Activated CD4-positive, alpha-beta T cell treated with anti-CD3 and anti-CD28 coated beads for 1 hour (primary cell): ENCODE results near the gene PLK5.
"Not testable (repeated sequence)": the region's sequence is repeated elsewhere in the genome, so short reads cannot be mapped to it uniquely, and the experiment has no call there.

Experiments used
- DNase-seq: peaks from one replicate; pipeline ENCODE4 v3.0.0-alpha.2; 2020

PLK5 gene

DNA sequence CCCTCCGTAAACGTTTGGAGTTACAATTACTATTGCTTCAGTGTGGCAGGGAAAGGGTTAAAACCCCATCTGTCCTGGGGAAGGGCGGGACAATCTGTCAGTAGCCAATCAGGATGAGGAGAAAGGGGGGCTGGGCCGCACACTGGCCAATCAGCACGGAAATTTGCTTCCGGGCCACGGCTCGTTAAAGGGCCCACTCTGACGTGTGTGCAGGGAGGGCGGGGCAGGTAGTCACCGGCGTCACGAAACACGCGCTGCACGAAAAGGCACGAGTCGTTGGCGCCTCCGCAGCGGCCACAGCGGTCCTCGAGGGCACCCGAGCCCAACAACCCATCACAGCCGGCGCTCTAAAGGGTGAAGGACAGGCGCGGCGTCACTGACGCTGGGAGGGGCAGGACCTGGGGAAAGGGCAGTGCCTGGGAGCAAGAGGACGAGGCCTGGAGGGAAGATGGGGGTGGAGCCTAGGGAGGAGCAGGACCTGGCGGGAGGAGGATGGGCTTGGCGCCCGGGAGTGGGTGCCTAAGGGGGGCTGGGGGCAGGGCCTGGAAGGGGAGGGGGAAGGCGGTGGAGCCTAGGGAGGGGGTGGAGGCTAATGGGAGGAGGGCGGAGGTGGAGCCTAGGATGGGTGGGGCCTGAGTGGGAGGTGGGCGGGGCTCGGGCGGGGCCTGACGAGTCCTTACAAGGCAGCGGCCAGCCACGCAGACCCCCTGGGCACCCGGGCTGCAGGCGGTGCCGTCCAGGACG, 15.9 kb upstream of the PLK5 start:
- peak; percentile 88 for DNase-seq

DNA sequence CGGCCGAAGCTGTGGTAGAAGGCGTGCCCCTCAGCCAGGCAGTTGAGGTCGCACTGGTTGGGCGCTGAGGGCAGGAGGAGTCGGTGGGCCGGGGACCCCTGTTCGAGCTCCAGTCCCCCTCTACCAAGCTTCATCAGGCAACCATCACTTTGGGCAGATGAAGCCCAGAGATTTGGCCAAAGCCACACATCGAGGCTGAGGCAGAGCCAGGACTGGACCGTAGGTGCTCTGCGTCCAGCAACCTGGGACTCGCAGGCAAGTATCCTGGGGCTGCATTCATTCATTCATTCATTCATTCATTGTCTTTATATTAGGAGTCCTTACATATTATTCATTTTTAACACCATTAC, 15.4 kb upstream of the PLK5 start:
- DNase-seq, result no peak

DNA sequence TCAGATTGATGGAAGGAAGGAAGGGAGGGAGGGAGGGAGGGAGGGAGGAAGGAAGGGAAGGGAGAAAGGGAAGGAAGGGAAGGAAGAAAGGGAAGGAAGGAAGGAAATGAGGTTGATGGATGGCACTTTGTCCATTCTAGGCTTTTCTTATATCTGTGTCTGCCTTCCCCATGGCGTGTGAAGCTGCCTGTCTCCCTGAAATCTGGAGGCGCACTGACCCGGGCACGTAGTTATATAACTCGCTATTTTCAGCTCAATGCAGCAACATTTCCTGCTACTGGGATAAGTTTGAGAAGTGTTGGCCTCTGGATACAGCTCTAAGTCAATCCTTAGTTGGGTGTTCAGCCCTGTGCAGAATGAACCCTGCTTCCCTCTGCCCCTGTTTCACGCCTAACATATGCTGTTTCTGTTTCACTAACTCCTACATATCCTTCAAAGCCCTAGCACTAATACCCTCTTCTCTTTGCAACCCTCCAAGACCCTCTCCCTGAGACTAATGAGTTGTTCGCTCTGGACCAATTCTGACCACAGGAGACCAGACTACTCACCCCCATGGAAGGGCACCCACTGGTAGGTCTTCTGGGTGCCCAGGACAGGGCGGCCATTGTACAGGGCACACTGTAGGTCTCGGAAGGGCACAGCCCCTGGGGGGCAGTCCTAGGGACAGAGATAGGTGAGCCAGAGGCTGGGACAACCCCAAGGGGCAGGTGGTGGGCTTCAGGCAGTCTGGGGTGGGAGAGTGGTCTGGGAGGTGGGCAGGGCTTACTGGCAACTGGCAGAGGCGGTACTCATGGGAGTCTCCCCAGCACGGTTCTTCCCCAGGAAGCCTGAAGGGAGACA, 14.1 kb upstream of the PLK5 start:
- no peak for DNase-seq

DNA sequence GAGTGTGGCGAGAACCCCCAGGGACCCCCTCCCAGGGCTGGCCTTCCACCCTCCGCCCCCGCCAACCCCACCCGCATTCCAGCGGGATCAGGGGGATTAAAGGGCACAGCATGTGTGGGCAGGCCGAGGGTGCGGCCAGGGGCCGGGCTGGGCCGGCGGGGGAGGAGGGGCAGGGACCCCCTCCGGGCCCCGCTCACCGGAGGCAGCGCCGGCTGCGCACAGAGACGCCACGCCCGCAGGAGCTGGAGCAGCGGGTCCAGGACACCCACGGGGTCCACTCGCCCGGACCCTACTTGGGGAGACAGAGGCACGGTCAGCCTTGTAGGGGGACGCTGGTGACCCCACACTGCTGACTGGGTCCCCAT, 13.5 kb upstream of the PLK5 start:
- no peak for DNase-seq

GRCh38 chr19:1510807-1511206, 13.1 kb upstream of the PLK5 start:
- DNase-seq, result no peak

DNA sequence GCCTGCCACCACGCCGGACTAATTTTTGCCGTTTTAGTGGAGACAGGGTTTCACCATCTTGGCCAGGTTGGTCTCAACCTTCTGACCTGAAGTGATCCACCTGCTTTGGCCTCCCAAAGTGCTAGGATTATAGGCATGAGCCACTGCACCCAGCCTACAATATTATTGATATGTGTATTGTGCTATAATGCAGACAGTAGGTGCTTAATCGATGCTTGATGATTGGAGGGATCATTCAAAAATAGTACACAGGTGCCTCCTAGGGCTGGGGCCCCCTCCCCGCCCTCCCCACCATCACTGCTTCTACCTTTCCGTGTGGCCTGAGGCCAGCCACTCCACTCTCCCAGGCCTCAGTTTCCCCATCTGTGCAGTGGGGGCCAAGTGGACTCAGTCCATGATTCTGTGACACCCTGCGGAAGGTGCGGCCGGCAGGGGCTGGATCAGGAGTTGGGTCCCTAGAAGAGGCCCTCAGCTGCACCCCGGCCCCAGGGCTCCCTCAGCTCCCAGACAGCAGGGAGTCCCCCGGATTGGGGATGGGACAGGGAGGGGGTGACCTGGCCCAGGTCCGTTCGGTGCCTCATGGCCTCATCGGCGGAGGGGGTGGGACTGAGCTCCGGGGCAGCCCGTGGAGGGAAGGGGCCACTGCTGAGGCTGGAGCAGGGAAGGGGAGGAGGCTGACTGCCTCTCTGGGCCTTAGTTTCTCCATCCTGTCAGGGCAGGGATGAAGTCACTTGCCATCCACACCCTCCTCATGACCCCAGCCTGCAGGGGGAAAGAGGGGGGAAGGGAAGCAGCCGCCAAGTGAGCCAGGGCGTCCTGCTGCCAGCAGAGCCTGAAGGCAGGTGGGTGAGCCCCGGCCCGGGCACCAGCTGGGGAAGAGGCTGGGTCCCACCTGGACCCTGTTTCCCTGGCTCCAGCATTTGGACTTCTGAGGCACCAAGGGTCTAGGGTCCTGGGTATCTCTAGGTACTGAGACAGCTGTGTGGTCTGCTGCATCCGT, 12.3 kb upstream of the PLK5 start:
- no peak for DNase-seq

GRCh38 chr19:1512671-1513498, 11.0 kb upstream of the PLK5 start, which contains the start of gene ADAMTSL5:
Gene ADAMTSL5 (minus strand): TSS chr19:1513019. CDS start chr19:1510943, 2,076 bp downstream.
- DNase-seq, result peak; percentile 37

DNA sequence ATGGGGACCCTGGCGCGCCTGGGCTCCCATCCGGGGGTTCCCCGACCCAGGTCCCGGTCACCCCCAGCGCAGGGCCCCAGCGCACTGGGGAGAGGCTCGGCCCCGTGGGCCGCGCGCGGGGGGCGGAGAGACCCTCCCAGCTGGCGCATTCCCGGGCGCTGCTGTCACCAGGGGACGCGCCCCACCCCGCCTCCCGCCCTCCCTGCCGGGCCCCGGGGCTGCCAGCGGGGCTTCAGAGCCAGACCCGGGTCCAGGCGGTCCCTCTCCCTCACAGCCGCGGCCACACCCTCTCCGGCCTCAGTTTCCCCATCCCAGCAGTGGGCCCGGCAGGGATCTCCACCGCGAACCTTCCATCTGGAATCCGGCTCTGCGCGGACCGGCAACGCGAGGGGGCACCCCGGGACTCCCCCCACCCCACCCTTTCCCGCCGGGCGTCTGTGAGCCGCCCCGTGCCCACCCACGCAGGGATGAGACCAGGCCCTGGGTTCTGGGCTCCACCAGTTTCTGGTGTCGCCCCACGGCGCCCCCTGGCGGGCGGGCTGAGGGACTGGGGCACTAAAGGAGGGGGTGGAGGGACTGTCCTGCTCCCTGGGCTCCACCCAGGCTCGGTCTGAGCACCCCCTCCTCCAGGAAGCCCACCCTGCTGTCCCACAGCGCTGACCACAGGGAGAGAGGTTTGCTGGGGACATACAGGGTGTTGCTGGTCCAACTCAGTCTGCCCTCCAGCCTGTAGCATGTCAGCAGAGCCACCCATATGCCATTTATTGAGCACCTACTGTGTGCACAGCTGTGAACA, 10.2 kb upstream of the PLK5 start:
- DNase-seq, result peak; percentile 58

GRCh38 chr19:1514295-1514661, 9.6 kb upstream of the PLK5 start:
- no peak for DNase-seq

DNA sequence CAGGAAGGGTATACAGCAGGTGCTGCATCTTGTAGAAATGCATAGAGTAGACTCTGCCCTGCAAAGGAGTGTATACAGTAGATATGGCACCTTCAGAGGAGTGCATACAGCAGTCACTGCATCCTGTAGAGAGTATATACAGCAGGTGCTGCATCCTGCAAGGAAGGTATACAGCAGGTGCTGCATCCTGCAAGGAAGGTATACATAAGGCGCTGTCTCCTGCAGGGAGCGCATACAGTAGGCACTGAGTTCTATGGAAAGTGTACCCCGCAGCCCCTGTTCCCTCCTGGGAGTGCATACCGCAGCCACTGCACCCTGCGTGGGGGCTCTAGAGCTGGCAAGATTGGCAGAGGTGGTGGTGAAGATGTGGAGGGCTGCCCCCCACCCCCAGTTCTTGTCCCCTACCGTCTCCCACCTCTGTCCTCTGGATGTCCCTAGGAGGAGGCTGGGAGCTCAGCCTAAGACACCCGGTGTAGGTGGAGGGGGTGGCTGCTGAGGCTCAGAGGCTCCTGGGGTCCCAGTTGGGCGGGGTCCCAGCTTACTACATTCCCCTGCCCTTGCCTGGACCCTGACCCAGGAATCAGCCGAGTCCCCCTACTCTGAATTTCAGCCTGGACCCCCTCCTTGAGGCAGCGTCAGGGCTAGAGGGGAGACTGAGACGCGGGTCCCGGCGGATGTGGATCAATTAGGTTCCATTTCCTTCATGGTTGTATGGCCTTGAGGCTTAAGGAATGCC, 8.7 kb upstream of the PLK5 start:
- DNase-seq, result no peak

GRCh38 chr19:1516395-1516753, 7.5 kb upstream of the PLK5 start:
- DNase-seq, result no peak

- no peak for DNase-seq
Observed at GRCh38 chr19:1518471-1518870, 5.4 kb upstream of the PLK5 start.

GRCh38 chr19:1519802-1520201, 4.1 kb upstream of the PLK5 start:
- not testable (repeated sequence) for DNase-seq

DNA sequence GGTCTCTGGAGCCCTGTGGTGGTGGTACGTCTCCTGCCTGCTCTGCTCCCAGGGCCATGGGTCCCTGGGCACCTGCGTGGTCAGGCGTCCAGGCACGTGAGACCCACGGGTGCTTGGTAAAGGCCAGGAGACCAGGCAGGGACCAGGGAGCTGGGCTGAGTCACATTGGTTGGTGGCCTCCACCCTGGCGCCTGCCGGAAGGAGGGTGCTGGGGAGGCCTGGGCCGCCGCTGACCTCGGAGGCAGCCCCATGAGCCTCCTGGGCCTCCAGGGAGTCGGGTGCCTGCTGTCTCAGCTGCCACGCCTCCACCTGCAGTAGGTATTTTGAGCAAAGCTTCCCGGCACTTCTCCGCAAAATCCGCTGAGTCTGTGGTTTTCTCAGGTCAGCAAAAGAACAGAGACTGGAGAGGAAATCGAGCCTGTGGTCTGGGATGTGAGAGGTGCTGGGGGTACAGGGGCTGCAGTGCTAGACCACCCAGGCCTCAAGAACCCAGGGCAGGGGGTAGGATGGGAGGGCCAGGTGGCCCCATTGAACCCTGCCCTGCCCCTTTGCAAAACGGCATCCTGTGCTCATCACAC, 3.6 kb upstream of the PLK5 start:
- DNase-seq, result no peak

DNA sequence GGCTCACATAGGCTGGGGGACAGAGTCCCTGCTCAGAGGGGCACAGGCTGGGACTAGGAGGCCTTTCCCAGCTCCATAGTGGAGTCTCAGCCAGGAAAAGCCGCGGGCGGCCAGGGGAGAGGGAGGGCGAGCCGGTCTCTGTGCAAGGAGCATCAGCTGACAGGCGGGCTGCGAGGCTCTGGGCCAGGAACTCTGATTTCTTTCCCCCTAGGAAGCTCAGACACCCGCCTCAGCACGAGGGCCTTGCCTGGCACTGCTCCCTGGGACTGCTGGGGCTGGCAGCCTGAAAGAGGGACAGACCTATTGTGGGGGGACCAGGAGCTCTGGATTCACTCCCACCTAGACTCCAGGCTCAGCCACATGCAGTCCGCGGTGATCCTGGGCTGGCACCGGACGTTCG, 2.2 kb upstream of the PLK5 start:
- DNase-seq, result no peak

GRCh38 chr19:1522061-1522460, 1.8 kb upstream of the PLK5 start:
- DNase-seq, result no peak

GRCh38 chr19:1522838-1523237, 1.0 kb upstream of the PLK5 start:
- DNase-seq, result no peak

GRCh38 chr19:1524287-1524971, 552 bp downstream of the PLK5 start:
- no peak for DNase-seq

DNA sequence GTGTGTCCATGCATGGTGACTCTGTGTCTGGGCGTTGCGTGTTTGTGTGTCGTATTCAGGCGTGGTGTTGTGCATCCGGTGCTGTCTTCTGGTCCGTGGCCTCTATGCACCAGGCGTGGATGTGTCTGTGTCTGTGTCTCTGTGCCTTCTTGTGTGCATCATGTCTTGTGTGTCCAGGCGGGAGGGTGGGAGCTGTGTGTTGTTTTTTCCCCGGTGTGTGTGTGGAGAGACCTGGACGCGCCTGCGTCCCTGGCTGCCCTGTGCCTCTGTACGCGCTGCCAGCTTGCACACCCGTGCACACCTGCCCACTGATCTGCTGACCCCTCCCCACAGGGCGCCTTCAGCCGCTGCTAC, 1.1 kb downstream of the PLK5 start:
- no peak for DNase-seq

- DNase-seq, result no peak
Observed at GRCh38 chr19:1525343-1525742, 1.5 kb downstream of the PLK5 start.
